GM12874 (cell line): ENCODE measurements around the gene SNRPA1.

ENCODE experiments used
- TF ChIP-seq, protein P1 (sequence below): IDR thresholded peaks from 2 replicates; pipeline ENCODE4 v1.5.1; 2011; ENCODE audit warnings: low read depth, mild to moderate bottlenecking, control low read depth, low read length, moderate library complexity; ENCODE audit not compliant: insufficient read depth

SNRPA1 gene

DNA sequence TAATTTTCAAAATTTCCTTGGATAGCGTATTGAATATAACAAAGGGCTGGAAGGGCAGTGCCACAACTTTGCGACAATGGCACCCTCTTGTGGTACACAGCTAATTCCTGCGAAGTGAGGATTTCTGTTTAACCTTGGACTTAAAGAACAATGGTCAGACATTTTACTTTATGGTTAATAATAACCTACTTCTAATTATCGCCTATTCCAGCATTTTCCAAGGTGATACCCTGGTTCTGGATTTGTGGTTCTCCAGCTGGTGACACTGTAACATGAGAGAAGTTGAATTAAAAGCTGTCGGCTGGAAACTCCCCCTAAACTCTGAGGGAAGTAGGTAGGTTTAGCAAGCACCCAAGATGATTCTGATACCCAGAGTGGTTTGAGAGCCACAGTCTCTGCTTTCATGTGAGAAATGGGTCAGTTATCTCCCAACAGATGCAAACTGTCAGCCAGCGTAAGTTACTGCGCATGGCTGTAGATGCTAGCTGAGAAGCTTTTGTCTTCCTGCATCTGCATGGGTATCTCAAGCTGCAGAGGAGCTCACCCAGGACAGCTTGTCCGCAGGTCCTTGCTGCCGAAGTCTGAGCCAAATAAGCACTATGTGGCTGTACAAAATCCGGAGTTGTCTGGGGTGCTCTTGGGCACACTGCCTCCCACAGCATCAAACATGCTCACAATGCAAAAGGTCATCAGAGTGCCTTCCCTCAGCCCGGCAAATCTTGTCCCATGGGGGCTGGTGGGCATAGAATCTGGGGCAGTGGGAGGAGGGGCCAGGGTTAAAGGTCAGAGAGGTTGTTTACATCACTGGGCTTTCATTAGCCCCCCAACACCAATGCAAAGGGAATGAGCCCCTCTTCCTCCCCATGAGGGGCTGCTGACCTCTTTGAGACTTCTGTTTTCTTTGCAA lies 36.6 kb downstream of the SNRPA1 start:
- TF ChIP-seq, protein P1, sequence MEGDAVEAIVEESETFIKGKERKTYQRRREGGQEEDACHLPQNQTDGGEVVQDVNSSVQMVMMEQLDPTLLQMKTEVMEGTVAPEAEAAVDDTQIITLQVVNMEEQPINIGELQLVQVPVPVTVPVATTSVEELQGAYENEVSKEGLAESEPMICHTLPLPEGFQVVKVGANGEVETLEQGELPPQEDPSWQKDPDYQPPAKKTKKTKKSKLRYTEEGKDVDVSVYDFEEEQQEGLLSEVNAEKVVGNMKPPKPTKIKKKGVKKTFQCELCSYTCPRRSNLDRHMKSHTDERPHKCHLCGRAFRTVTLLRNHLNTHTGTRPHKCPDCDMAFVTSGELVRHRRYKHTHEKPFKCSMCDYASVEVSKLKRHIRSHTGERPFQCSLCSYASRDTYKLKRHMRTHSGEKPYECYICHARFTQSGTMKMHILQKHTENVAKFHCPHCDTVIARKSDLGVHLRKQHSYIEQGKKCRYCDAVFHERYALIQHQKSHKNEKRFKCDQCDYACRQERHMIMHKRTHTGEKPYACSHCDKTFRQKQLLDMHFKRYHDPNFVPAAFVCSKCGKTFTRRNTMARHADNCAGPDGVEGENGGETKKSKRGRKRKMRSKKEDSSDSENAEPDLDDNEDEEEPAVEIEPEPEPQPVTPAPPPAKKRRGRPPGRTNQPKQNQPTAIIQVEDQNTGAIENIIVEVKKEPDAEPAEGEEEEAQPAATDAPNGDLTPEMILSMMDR: peak; percentile 60

DNA sequence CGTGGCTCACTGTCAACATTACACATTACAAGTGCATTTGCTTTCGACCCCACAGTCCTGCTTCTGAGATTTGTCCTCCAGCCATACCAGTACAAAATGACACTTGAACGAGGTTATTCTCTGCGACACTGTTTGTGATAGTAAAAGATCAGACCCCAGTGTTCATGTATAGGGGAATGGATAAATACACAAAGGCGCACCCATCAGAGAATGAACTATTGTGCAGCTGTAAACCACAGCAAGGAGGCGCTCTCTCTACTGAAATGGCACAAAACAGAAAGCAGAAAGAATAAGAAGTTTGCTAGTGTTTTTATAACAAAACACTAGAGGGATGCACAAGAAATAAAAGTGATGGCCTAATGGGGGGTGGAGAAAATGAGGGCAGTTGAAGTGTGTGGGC lies 38.3 kb downstream of the SNRPA1 start:
- TF ChIP-seq, protein P1: peak; percentile 31; the same call in 1 of the 2 replicates

DNA sequence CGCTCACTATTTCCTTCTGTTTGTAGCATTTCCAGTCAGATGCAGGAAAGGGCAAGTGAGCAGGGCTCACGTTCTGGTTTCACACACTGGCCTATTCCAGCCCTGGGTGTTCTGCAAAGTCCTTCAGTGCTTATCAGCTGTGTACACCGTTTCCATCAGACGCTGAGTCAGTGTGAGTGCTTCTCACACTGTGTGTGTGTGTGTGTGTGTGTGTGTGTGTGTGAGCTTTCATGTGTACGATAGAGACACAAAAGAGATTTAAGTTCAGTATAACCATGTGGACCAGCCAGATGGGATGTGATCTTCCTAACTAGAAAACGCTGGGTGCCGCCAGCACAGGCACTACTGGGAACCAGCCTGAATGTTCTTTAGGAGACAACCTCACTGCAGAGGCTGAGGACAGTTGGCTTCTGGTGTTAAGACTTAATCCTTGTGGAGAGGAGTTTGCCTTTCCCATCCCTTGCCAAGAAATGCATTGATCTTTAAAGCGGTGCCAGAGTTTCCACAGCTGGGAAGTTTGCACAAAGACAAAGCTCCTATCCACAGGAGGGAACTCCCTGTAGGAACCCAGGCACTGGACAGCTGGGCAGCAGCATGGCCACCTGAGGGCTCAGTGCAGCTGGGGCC lies 39.3 kb downstream of the SNRPA1 start:
- TF ChIP-seq, protein P1: no peak

- TF ChIP-seq, protein P1: no peak
Observed at GRCh38 chr15:101255051-101255395, 40.0 kb downstream of the SNRPA1 start.

DNA sequence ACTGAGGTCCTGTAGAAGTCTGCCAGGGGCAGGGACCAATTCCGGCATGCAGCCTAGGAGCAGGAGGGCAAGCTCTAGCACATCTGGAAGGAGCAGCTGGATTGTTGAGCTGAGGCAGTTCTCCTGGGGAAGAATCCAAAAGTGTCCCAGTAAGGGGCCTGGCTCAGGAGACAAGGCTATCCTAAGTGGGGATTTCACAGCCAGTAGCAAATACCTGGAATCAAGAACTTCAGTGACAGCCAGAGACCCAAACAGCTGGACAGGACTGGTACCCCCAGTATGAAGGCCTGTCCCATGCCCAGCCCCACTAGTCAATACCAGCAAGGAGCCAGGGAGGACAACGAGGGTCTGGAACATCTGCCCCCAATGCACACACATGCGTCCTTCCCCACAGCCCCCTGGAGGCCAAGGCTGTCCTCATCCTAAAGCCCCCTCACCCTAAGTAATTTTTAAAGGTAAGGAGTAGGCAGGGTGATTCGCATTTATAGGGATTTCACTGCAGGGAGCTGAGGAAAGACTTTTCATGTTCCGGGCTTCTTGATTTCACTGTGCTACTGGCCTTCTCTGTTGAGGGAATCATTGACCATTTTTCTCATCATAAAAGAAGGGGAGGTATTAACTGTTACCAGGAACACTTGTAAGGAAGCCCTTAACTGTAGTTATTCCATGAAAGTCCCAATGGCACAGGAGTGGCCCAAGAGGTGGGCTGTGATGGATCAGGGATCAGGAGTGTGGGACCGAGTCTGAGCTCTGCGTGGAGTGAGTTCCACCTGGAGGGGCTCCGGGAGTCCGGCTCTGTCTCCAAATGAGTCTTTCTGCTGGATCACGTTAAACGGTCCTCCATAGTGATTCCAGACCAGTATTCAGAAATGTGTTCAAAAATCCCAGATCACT lies 40.6 kb downstream of the SNRPA1 start:
- TF ChIP-seq, protein P1: no peak

DNA sequence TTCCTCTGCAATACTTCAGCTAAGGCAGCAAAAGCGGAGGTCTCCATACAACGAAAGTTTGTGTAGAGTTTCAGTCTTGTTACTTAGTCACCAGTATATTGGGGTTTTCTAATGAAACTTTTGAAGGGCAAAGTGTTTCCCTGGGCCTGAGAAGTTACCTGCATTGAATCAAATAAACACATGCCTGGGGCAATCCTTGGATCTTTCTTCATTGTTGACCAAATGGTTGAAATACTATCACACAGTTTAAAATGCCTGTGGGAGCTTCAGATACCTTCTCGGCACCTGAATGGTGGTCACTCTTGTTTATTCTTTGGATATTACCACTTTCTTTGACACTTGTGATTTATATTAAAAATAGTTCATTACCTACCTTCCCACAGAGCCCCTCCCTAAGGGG lies 42.2 kb downstream of the SNRPA1 start:
- TF ChIP-seq, protein P1: no peak
